ENCODE measurements around the gene ZFYVE9.
A peak's percentile ranks its signal among the peaks of the same experiment; 100 is the strongest.
"Not testable (repeated sequence)": the region's sequence is repeated elsewhere in the genome, so short reads cannot be mapped to it uniquely, and the experiment has no call there.

Gene ZFYVE9

GRCh38 chr1:52365746-52366516 lies 224.0 kb downstream of the ZFYVE9 start, which contains the start of gene CC2D1B:
TSS of gene CC2D1B (minus strand) at chr1:52366205. CDS start at chr1:52364620, 1,585 bp downstream.
- Mint-ChIP-seq H3K36me3 (ENCODE audit: low read depth) (peaks cover 27% of the 10 kb centered on the region), H3K27ac (peak within 1 kb of the TSS; percentile 98), H3K4me3 (peak within 1 kb of the TSS; percentile 97), H3K9me3 (no peaks in the 10 kb centered on the region), H3K4me1 (peaks cover 41% of the 10 kb centered on the region), H3K27me3 (no peaks in the 10 kb centered on the region)
- peak; percentile 94 for ATAC-seq
- peak; percentile 100 for DNase-seq

- H3K4me3 Mint-ChIP-seq, result peak overlapping the region; percentile 97
- DNase-seq (no peak), ATAC-seq (no peak)
- no peaks in the 10 kb centered on the region for H3K9me3 Mint-ChIP-seq
- peaks cover 41% of the 10 kb centered on the region for H3K4me1 Mint-ChIP-seq
- peak overlapping the region; percentile 71 for H3K27ac Mint-ChIP-seq
- H3K27me3 Mint-ChIP-seq, result no peaks in the 10 kb centered on the region
- peaks cover 30% of the 10 kb centered on the region for H3K36me3 Mint-ChIP-seq (ENCODE audit: low read depth)
Measured at GRCh38 chr1:52366517-52366827, 224.6 kb downstream of the ZFYVE9 start.

GRCh38 chr1:52367272-52367671 lies 225.4 kb downstream of the ZFYVE9 start:
- H3K4me1 Mint-ChIP-seq, result peaks cover 41% of the 10 kb centered on the region
- no peaks in the 10 kb centered on the region for H3K9me3 Mint-ChIP-seq
- ATAC-seq (no peak), DNase-seq (no peak)
- no peak overlapping the region for H3K27ac Mint-ChIP-seq
- H3K27me3 Mint-ChIP-seq, result no peaks in the 10 kb centered on the region
- H3K4me3 Mint-ChIP-seq, result peak overlapping the region; percentile 15
- H3K36me3 Mint-ChIP-seq (ENCODE audit: low read depth), result peaks cover 26% of the 10 kb centered on the region

- Mint-ChIP-seq H3K4me3 (peak overlapping the region; percentile 25), H3K27ac (no peak overlapping the region), H3K27me3 (no peaks in the 10 kb centered on the region), H3K4me1 (peaks cover 33% of the 10 kb centered on the region), H3K36me3 (ENCODE audit: low read depth) (peaks cover 33% of the 10 kb centered on the region), H3K9me3 (no peaks in the 10 kb centered on the region)
- ATAC-seq, result no peak
- DNase-seq, result peak; percentile 55
Measured at GRCh38 chr1:52368383-52369172, 226.7 kb downstream of the ZFYVE9 start.

- not testable (repeated sequence) for DNase-seq
Measured at GRCh38 chr1:52369851-52370250, 228.0 kb downstream of the ZFYVE9 start.

GRCh38 chr1:52385376-52385775 lies 243.5 kb downstream of the ZFYVE9 start:
- Mint-ChIP-seq H3K4me3 (no peak overlapping the region), H3K4me1 (no peaks in the 10 kb centered on the region), H3K9me3 (no peaks in the 10 kb centered on the region), H3K27me3 (no peaks in the 10 kb centered on the region), H3K36me3 (ENCODE audit: low read depth) (peaks cover 67% of the 10 kb centered on the region), H3K27ac (no peak overlapping the region)
- DNase-seq (no peak), ATAC-seq (no peak)

More at GRCh38 chr1:52369851-52370250, 228.0 kb downstream of the ZFYVE9 start:
- not testable (repeated sequence) for H3K27me3 Mint-ChIP-seq, H3K4me3 Mint-ChIP-seq, H3K9me3 Mint-ChIP-seq, H3K27ac Mint-ChIP-seq, ATAC-seq
- Mint-ChIP-seq H3K36me3 (ENCODE audit: low read depth) (peaks cover 38% of the 10 kb centered on the region), H3K4me1 (peaks cover 22% of the 10 kb centered on the region)

GRCh38 chr1:52386458-52386857 lies 244.6 kb downstream of the ZFYVE9 start:
- Mint-ChIP-seq H3K4me1 (no peaks in the 10 kb centered on the region), H3K27me3 (no peaks in the 10 kb centered on the region), H3K9me3 (no peaks in the 10 kb centered on the region)

GRCh38 chr1:52393174-52393573 lies 251.3 kb downstream of the ZFYVE9 start:
- no peaks in the 10 kb centered on the region for H3K4me1 Mint-ChIP-seq
- no peak for ATAC-seq
- H3K36me3 Mint-ChIP-seq (ENCODE audit: low read depth), result peaks cover 78% of the 10 kb centered on the region

More at GRCh38 chr1:52386458-52386857, 244.6 kb downstream of the ZFYVE9 start:
- Mint-ChIP-seq H3K36me3 (ENCODE audit: low read depth) (peaks cover 64% of the 10 kb centered on the region), H3K27ac (no peak overlapping the region), H3K4me3 (no peak overlapping the region)
- ATAC-seq (no peak), DNase-seq (no peak)

More at GRCh38 chr1:52393174-52393573, 251.3 kb downstream of the ZFYVE9 start:
- no peak overlapping the region for H3K4me3 Mint-ChIP-seq
- no peaks in the 10 kb centered on the region for H3K27me3 Mint-ChIP-seq
- H3K9me3 Mint-ChIP-seq, result no peaks in the 10 kb centered on the region
- no peak overlapping the region for H3K27ac Mint-ChIP-seq
- DNase-seq, result no peak

All from activated naive CD8-positive, alpha-beta T cell treated with anti-CD3 and anti-CD28 coated beads, Interleukin-2, amount 50 U/mL, for 24 hours (primary cell).